Measurements from ENCODE around the gene FBLN1. TPM values are rescaled to one million over a fixed set of nuclear protein-coding genes. Genes with fewer than 3 reads are reported as not detected.

The FBLN1 gene
- polyA plus RNA-seq, 1 donor from 2014 or later = 3.4 TPM

- TF ChIP-seq POLR2AphosphoS5 (IDR thresholded peaks at IDR 0.05) (no peak), TAF1 (IDR thresholded peaks at IDR 0.05; ENCODE audit: low read depth) (no peak), EP300 (conservative IDR thresholded peaks at IDR 0.05; ENCODE audit: poor library complexity, severe bottlenecking) (no peak), EZH2 (IDR thresholded peaks at IDR 0.05; ENCODE audit: borderline replicate concordance, insufficient read depth, low read length, poor library complexity, severe bottlenecking) (no peak), MXI1 (conservative IDR thresholded peaks at IDR 0.05; ENCODE audit: poor library complexity, severe bottlenecking) (no peak)
Observed at GRCh38 chr22:45626198-45626651, 123.5 kb downstream of the FBLN1 start.

GRCh38 chr22:45627489-45628233 is 125.0 kb downstream of the FBLN1 start:
- Histone ChIP-seq H3K4me3 (ENCODE audit: low read length) (no peak overlapping the region), H3K9me3 (ENCODE audit: low read length) (no peaks in the 10 kb centered on the region), H4K20me1 (ENCODE audit: insufficient read depth) (no peaks in the 10 kb centered on the region), H3K4me2 (ENCODE audit: low read length) (no peak overlapping the region), H3K79me2 (replicated peaks; ENCODE audit: insufficient read depth, low read length) (no peaks in the 10 kb centered on the region), H3K27me3 (ENCODE audit: insufficient read depth, low read depth, low read length) (no peaks in the 10 kb centered on the region), H3K27ac (ENCODE audit: low read length) (no peak overlapping the region), H3F3A (ENCODE audit: insufficient read depth, low read length, poor library complexity, severe bottlenecking) (no peaks in the 10 kb centered on the region), H3K9me2 (ENCODE audit: insufficient read depth, low read length) (no peaks in the 10 kb centered on the region), H3K9ac (ENCODE audit: low read length) (no peak overlapping the region), H2AFZ (ENCODE audit: low read depth, low read length) (no peak overlapping the region), H3K36me3 (ENCODE audit: insufficient read depth, low read length) (no peaks in the 10 kb centered on the region)
- no peak for TF ChIP-seq EZH2 (IDR thresholded peaks at IDR 0.05; ENCODE audit: borderline replicate concordance, insufficient read depth, low read length, poor library complexity, severe bottlenecking)
- no peak for TF ChIP-seq POLR2AphosphoS5 (IDR thresholded peaks at IDR 0.05)
- no peak for TF ChIP-seq REST (IDR thresholded peaks at IDR 0.05; ENCODE audit: borderline replicate concordance)
- no peak for TF ChIP-seq RAD21 (conservative IDR thresholded peaks at IDR 0.05)
- TF ChIP-seq MXI1 (conservative IDR thresholded peaks at IDR 0.05; ENCODE audit: poor library complexity, severe bottlenecking) = no peak
- no peak for TF ChIP-seq CTCF (IDR thresholded peaks at IDR 0.05; ENCODE audit: poor library complexity, severe bottlenecking)
- no peak for TF ChIP-seq TAF1 (IDR thresholded peaks at IDR 0.05; ENCODE audit: low read depth)

More at GRCh38 chr22:45626198-45626651, 123.5 kb downstream of the FBLN1 start:
- no peaks in the 10 kb centered on the region for H3F3A ChIP-seq (ENCODE audit: insufficient read depth, low read length, poor library complexity, severe bottlenecking)
- H3K79me2 ChIP-seq (replicated peaks; ENCODE audit: insufficient read depth, low read length) = no peaks in the 10 kb centered on the region
- no peak overlapping the region for H3K9ac ChIP-seq (ENCODE audit: low read length)
- no peaks in the 10 kb centered on the region for H3K9me3 ChIP-seq (ENCODE audit: low read length)
- no peak overlapping the region for H2AFZ ChIP-seq (ENCODE audit: low read depth, low read length)
- H3K27ac ChIP-seq (ENCODE audit: low read length) = no peak overlapping the region
- no peak overlapping the region for H3K4me2 ChIP-seq (ENCODE audit: low read length)
- H3K27me3 ChIP-seq (ENCODE audit: insufficient read depth, low read depth, low read length) = no peaks in the 10 kb centered on the region
- no peaks in the 10 kb centered on the region for H3K9me2 ChIP-seq (ENCODE audit: insufficient read depth, low read length)
- H4K20me1 ChIP-seq (ENCODE audit: insufficient read depth) = no peaks in the 10 kb centered on the region
- no peak overlapping the region for H3K4me3 ChIP-seq (ENCODE audit: low read length)
- no peaks in the 10 kb centered on the region for H3K36me3 ChIP-seq (ENCODE audit: insufficient read depth, low read length)

Measured in neural cell (in vitro differentiated cells).